ENCODE data around the gene XCL2. TPM values are rescaled to one million over a fixed set of nuclear protein-coding genes. Genes with fewer than 3 reads are reported as not detected.

Gene XCL2
- total RNA-seq, 3 donors from 2014 or later: 0.58 to 3.3 (median 1.3) TPM

DNA sequence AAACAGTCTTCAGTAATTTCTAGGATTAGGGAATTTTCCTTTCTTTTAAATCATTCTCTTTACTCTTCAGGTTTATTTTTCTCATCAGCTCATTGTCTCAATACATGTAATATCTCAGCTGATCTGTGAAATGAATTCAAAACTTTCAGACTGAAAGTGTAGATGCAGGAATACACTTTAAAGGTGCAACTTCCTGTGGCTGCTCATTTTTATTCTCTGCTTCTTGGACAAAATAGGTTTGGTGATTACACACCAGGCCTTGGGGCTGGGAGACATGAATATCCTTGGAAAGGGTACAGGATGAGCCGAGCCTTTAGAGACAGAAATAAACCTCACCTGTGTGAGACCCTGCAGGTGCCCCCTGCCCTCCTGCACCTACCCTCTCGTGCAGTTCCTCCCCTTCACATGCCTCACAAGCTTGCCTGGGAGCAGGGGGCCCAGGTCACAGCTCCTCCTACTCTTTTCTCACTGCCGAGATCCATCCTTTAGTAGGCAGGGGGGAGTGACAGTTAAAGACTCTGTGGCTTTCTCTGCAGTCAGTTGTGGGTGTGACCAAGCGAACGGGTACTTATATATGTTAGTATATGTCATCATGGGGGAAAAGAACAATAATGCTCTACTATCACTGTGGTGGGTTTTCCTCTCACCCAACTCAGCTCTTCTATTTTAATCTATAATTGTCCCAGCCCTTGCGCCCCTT, 23.6 kb downstream of the XCL2 start:
- DNase-seq (no peak), ATAC-seq (peak; percentile 70)
- H3K4me3 ChIP-seq: no peak overlapping the region
- TF ChIP-seq, protein P1, sequence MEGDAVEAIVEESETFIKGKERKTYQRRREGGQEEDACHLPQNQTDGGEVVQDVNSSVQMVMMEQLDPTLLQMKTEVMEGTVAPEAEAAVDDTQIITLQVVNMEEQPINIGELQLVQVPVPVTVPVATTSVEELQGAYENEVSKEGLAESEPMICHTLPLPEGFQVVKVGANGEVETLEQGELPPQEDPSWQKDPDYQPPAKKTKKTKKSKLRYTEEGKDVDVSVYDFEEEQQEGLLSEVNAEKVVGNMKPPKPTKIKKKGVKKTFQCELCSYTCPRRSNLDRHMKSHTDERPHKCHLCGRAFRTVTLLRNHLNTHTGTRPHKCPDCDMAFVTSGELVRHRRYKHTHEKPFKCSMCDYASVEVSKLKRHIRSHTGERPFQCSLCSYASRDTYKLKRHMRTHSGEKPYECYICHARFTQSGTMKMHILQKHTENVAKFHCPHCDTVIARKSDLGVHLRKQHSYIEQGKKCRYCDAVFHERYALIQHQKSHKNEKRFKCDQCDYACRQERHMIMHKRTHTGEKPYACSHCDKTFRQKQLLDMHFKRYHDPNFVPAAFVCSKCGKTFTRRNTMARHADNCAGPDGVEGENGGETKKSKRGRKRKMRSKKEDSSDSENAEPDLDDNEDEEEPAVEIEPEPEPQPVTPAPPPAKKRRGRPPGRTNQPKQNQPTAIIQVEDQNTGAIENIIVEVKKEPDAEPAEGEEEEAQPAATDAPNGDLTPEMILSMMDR (IDR thresholded peaks at IDR 0.05): no peak
- intact Hi-C loops (cut with DNase I, micrococcal nuclease): no loop called here
- H3K36me3 ChIP-seq (ENCODE audit: low read depth): no peaks in the 10 kb centered on the region
- no peaks in the 10 kb centered on the region for H3K9me3 ChIP-seq
- no peaks in the 10 kb centered on the region for H3K4me1 ChIP-seq (ENCODE audit: low read depth)

DNA sequence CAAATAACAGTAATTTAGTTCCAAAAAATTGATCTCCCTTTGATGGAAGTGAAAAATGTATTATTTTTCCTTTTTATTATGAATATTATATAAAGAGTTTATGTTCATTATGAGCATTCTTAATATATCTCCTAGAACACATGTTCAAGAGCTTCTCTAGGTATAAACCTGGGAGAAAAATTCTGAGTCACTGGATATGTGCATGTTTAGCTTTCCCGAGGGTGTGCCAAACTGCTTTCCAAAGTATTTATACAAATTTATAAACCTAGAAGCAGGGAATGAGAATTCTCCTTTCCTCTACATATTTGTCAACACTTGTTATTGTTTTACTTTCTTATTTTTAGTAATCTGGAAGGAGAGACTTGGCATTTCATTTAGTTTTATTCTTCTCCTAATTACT, 25.0 kb downstream of the XCL2 start:
- DNase-seq (no peak), ATAC-seq (no peak)
- Histone ChIP-seq H3K36me3 (ENCODE audit: low read depth) (no peaks in the 10 kb centered on the region), H3K9me3 (no peaks in the 10 kb centered on the region), H3K4me3 (no peak overlapping the region), H3K4me1 (ENCODE audit: low read depth) (no peaks in the 10 kb centered on the region)
- intact Hi-C loops (cut with DNase I, micrococcal nuclease): no loop called here
- TF ChIP-seq, protein P1 (IDR thresholded peaks at IDR 0.05): no peak

DNA sequence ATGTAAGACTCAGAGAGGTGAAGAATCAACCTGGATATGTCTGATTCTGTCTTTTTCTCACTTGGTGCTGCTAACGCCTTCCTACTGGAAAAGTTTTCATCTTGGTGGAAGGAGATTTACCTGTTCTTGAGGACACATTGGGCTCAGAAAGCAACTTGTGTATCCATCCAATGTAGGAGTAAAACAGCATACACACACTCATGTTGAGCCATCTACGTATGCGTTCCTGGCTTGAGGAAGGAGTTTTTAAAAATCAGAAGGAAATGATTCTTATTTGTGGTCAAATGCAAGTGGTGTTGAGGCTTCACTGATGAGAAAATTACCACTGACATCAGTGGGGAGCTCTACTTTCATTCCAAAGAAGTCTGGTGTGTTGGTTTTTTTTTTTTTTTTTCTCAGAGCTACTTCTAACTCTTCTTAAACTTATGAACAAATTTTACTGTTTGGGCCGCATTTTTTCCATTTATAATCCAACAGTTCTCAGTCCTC, 25.6 kb downstream of the XCL2 start:
- Histone ChIP-seq H3K9me3 (no peaks in the 10 kb centered on the region), H3K36me3 (ENCODE audit: low read depth) (no peaks in the 10 kb centered on the region), H3K4me1 (ENCODE audit: low read depth) (no peaks in the 10 kb centered on the region), H3K4me3 (no peak overlapping the region)
- TF ChIP-seq, protein P1 (IDR thresholded peaks at IDR 0.05): no peak
- DNase-seq (no peak), ATAC-seq (no peak)
- intact Hi-C loops (cut with DNase I, micrococcal nuclease): no loop called here

DNA sequence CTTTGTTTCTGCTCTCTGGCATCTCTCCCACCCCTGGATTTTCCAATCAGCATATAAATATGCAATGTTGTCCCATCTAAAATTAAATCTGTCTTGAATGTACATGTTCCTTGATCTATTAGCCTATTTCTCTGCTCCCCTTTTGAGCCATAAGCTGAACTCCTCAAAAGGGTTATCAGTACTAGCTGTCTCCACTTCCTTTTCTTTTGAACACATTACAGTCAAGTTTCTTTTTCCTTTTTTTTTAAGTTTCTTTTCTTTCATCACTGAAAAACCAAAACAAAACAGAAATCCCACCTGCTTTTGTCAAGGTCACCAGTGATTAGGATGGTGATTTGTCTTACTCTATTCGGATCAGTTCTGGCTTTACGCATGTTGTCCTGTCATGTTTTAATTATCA, 29.3 kb downstream of the XCL2 start:
- Histone ChIP-seq H3K36me3 (ENCODE audit: low read depth) (no peaks in the 10 kb centered on the region), H3K9me3 (no peaks in the 10 kb centered on the region), H3K4me1 (ENCODE audit: low read depth) (no peaks in the 10 kb centered on the region), H3K4me3 (no peak overlapping the region)
- TF ChIP-seq, protein P1 (IDR thresholded peaks at IDR 0.05): no peak
- no peak for DNase-seq
- intact Hi-C loops (cut with DNase I, micrococcal nuclease): no loop called here
- no peak for ATAC-seq

DNA sequence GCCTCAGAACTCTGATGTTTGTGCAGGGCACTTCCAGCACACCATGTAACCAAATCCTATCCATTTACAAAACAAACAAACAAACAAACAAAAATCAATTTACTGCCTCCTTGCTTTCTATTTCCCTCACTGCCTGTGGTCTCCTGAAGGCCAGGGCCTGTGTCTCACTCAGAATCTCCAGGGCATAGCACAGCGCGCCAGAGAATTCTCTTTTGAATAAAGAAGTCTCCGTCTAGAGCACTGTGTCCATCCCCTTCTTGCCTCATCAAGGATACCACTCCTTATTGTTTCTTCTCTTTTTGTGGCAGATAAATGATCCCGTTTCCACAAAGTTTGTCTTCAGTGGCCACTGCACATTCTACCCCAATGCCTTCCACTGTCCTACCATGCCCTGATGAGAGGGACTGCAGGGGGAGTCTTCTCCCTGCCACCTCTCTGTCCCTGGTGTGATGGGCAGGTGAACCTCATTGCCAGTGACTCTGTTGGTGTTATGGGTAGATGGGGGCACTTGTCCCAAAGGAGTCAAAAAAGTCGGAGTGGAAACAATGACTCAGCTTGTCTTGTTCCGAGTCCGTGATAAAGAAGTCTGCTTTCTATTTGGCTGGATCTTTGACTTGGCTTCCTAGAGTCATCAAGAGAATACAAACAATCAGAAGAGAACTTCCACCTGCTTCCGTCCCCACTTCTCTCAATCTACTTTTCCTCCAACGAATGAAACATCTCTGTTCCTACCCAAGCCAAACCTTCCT, 30.0 kb downstream of the XCL2 start:
- TF ChIP-seq, protein P1 (IDR thresholded peaks at IDR 0.05): no peak
- ATAC-seq: peak; percentile 32
- no peak for DNase-seq
- no peak overlapping the region for H3K4me3 ChIP-seq
- H3K36me3 ChIP-seq (ENCODE audit: low read depth): no peaks in the 10 kb centered on the region
- intact Hi-C loops (cut with DNase I, micrococcal nuclease): no loop called here
- no peaks in the 10 kb centered on the region for H3K9me3 ChIP-seq
- no peaks in the 10 kb centered on the region for H3K4me1 ChIP-seq (ENCODE audit: low read depth)
